Measurements from ENCODE around the gene DOCK2.

Gene DOCK2

DNA sequence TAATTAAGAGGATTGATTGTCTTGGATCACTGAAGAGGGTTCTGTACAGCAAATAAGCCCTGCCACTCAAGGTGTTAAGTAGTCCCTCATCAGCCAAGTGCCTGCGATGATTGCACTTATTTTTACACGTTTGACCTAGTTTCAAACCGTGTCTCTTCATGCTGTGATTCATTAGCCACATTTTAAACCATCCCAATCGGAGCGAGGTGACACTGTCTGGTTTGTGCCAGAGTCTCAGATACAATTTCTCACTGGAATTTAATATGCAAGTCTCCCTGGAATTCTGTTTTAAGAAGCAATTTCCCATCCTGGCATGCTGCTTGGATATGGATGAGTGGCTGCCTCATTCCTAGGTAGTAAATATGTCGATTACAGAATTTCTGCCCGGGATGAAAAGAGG, 341.6 kb downstream of the DOCK2 start:
- no peaks in the 10 kb centered on the region for H3K9me3 ChIP-seq (ENCODE audit: severe bottlenecking)
- H3K27me3 ChIP-seq (ENCODE audit: insufficient read depth, low read depth, severe bottlenecking) = peaks cover 85% of the 10 kb centered on the region
- TF ChIP-seq, protein P1, sequence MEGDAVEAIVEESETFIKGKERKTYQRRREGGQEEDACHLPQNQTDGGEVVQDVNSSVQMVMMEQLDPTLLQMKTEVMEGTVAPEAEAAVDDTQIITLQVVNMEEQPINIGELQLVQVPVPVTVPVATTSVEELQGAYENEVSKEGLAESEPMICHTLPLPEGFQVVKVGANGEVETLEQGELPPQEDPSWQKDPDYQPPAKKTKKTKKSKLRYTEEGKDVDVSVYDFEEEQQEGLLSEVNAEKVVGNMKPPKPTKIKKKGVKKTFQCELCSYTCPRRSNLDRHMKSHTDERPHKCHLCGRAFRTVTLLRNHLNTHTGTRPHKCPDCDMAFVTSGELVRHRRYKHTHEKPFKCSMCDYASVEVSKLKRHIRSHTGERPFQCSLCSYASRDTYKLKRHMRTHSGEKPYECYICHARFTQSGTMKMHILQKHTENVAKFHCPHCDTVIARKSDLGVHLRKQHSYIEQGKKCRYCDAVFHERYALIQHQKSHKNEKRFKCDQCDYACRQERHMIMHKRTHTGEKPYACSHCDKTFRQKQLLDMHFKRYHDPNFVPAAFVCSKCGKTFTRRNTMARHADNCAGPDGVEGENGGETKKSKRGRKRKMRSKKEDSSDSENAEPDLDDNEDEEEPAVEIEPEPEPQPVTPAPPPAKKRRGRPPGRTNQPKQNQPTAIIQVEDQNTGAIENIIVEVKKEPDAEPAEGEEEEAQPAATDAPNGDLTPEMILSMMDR (IDR thresholded peaks at IDR 0.05; ENCODE audit: low read depth, low read length) = no peak
- DNase-seq = no peak
- H3K36me3 ChIP-seq = no peaks in the 10 kb centered on the region
- H3K4me3 ChIP-seq (ENCODE audit: low read depth, low read length) = no peak overlapping the region
- no peak overlapping the region for H3K27ac ChIP-seq

DNA sequence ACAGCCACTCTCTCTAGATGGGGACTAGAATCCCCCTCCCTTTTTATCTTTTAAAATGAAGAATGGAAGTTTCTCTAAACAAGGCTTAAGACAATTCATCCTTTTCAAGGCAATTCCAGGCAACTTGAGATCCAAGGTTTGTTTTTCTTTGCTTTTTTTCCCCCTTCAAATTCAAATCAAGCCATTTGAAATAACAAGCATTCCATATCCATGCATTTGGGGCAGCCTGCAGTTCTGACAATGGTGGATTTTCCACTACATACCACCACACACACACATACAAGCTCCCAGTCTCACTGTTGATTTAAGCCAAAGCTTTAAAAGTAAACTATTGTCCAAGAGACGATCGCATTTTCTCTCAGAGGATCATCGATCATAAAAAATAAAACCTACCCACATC, 342.8 kb downstream of the DOCK2 start:
- H3K27ac ChIP-seq = no peak overlapping the region
- no peak for DNase-seq
- TF ChIP-seq, protein P1 (IDR thresholded peaks at IDR 0.05; ENCODE audit: low read depth, low read length) = no peak
- H3K4me3 ChIP-seq (ENCODE audit: low read depth, low read length) = no peak overlapping the region
- peaks cover 84% of the 10 kb centered on the region for H3K27me3 ChIP-seq (ENCODE audit: insufficient read depth, low read depth, severe bottlenecking)
- no peaks in the 10 kb centered on the region for H3K36me3 ChIP-seq
- H3K9me3 ChIP-seq (ENCODE audit: severe bottlenecking) = no peaks in the 10 kb centered on the region

DNA sequence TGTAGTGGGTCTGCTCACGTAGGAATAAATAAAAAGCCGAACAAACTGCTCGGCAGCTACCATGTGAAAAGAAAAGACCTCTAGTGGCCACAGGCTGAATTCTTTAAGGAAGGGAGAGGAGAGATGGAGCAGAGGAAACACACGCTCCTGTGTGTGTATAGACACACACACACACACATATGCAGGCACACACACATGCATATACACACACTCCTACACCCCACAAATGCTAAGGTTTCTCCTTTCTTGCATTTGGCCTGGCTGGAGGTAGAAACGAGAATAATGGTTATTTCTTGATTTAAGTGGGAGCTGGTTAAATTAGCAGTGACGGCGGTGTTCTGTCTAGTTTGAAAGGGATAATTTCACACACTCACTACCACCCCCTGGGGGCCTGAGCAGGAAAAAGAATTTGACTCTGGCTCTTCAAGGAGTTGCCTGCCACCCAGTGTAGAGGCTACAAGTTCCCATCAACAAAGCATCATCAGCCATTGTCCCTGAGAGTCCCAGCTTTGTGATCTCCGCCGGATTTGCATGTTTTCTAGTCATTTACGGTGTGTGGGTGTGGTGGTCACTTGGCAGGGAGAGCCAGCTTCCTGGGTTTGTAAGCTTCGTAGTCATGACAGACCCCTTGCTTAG, 343.5 kb downstream of the DOCK2 start, which contains the start of gene INSYN2B:
INSYN2B (minus strand) TSS at position 78 of the 636 bp plus-strand sequence. CDS start 96,597 bp downstream, outside the sequence.
- Histone ChIP-seq H3K27me3 (ENCODE audit: insufficient read depth, low read depth, severe bottlenecking) (peaks cover 84% of the 10 kb centered on the region), H3K27ac (no peak within 1 kb of the TSS), H3K4me3 (ENCODE audit: low read depth, low read length) (no peak within 1 kb of the TSS), H3K36me3 (no peaks in the 10 kb centered on the region), H3K9me3 (ENCODE audit: severe bottlenecking) (no peaks in the 10 kb centered on the region)
- DNase-seq = peak; percentile 28
- TF ChIP-seq, protein P1 (IDR thresholded peaks at IDR 0.05; ENCODE audit: low read depth, low read length) = peak; percentile 38

DNA sequence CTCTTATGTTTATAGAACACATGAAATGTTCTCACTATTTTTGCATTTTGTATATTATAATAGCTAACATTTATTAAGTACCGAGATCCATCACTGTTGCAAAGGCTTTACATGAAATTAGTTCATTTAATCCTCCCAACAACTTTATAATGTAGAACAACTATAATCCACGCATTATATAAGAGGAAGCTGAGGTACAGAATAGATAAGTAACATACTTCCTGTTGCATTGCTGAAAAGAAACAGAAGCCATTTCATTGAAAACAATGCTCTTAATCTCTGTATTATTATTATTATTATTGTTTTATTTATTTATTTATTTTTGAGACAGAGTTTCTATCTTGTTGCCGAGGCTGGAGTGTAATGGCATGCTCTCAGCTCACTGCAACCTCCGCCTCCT, 351.1 kb downstream of the DOCK2 start:
- H3K27ac ChIP-seq = no peak overlapping the region
- no peak for DNase-seq
- TF ChIP-seq, protein P1 (IDR thresholded peaks at IDR 0.05; ENCODE audit: low read depth, low read length) = no peak
- no peak overlapping the region for H3K4me3 ChIP-seq (ENCODE audit: low read depth, low read length)
- peaks cover 80% of the 10 kb centered on the region for H3K27me3 ChIP-seq (ENCODE audit: insufficient read depth, low read depth, severe bottlenecking)
- H3K9me3 ChIP-seq (ENCODE audit: severe bottlenecking) = no peaks in the 10 kb centered on the region
- H3K36me3 ChIP-seq = no peaks in the 10 kb centered on the region

DNA sequence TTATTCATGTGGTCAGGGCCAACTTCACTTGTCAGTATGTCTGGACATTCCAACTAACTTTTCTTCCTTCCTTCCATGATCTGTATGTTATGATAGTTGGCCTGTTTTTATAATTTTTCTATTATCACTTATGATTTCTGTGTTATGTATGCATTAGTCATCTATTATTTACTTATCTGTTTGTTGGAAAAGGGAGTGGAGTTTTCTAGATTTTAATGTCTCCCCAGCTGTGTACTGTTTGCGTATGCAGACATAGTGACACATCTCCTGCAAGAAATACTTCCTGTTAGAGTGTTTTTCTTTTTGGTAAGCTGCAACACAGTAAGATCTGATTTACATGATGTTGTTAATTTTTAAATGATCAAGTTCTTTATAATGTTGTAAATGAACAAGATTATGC, 351.9 kb downstream of the DOCK2 start:
- Histone ChIP-seq H3K27me3 (ENCODE audit: insufficient read depth, low read depth, severe bottlenecking) (peaks cover 81% of the 10 kb centered on the region), H3K36me3 (no peaks in the 10 kb centered on the region), H3K9me3 (ENCODE audit: severe bottlenecking) (no peaks in the 10 kb centered on the region), H3K4me3 (ENCODE audit: low read depth, low read length) (no peak overlapping the region), H3K27ac (no peak overlapping the region)
- TF ChIP-seq, protein P1 (IDR thresholded peaks at IDR 0.05; ENCODE audit: low read depth, low read length) = no peak
- no peak for DNase-seq

DNA sequence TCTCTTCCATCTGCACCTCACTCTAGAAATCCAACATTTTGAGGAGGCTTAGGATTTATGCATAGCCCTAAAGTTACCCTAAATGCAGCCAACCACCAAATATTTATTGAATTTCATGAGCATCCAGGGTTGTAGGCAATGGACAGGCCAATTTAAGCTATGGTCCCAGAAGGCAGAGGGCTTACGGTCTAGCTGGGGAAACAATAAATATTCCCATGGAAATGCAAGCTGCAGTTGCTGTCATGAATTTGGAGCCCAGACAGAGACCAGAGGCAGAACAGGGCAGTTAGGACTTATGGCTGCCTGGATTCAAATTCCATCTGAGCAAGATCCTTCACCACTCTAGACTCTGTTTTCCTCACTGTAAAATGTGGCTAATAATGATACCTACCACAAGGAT, 352.3 kb downstream of the DOCK2 start:
- H3K36me3 ChIP-seq = no peaks in the 10 kb centered on the region
- peaks cover 79% of the 10 kb centered on the region for H3K27me3 ChIP-seq (ENCODE audit: insufficient read depth, low read depth, severe bottlenecking)
- no peak overlapping the region for H3K4me3 ChIP-seq (ENCODE audit: low read depth, low read length)
- TF ChIP-seq, protein P1 (IDR thresholded peaks at IDR 0.05; ENCODE audit: low read depth, low read length) = no peak
- no peak for DNase-seq
- no peak overlapping the region for H3K27ac ChIP-seq
- H3K9me3 ChIP-seq (ENCODE audit: severe bottlenecking) = no peaks in the 10 kb centered on the region
